T-helper 17 cell (primary cell): ENCODE data around the gene TNIP2. TPM values are rescaled to one million over a fixed set of nuclear protein-coding genes. Genes with fewer than 3 reads are reported as not detected.

Experiments used
- ATAC-seq: fragments of 150-1000 bp; cut with Tn5 transposase; 2 replicates; pipeline ENCODE4 v1.10.0; 2021; ENCODE audit warnings: mild to moderate bottlenecking, moderate library complexity
- DNase-seq, 3 donors: peaks; one replicate each; pipeline versions ENCODE4 v3.0.0 to v3.0.0-alpha.2; 2020 to 2021
- H3K9me3 ChIP-seq: one replicate; pipeline ENCODE4 v1.7.0; 2013; ENCODE audit warnings: low read length, mild to moderate bottlenecking; ENCODE audit not compliant: control insufficient read depth, poor library complexity, severe bottlenecking
- H3K27ac Mint-ChIP-seq: one replicate; pipeline ENCODE4 v1.8.0; 2022; ENCODE audit warnings: mild to moderate bottlenecking, moderate library complexity, mixed read lengths
- H3K27me3 Mint-ChIP-seq: one replicate; pipeline ENCODE4 v1.8.0; 2022; ENCODE audit warnings: mixed read lengths
- H3K36me3 Mint-ChIP-seq: one replicate; pipeline ENCODE4 v1.8.0; 2022; ENCODE audit warnings: low read depth, mixed read lengths
- H3K4me1 Mint-ChIP-seq: one replicate; pipeline ENCODE4 v1.8.0; 2022; ENCODE audit warnings: mild to moderate bottlenecking, mixed read lengths
- H3K4me3 Mint-ChIP-seq: one replicate; pipeline ENCODE4 v1.8.0; 2022; ENCODE audit warnings: mild to moderate bottlenecking, moderate library complexity, mixed read lengths
- total RNA-seq, 4 donors: library from RNA in 2 of 4; stranded (reverse) in 2 of 4; gene quantifications; one replicate each; pipeline ENCODE4 v1.2.3 and lab custom pipeline; 2022 to 2026

Gene TNIP2
- total RNA-seq, 2 donors from 2014 or later, result 66.0 to 72.5 TPM

DNA sequence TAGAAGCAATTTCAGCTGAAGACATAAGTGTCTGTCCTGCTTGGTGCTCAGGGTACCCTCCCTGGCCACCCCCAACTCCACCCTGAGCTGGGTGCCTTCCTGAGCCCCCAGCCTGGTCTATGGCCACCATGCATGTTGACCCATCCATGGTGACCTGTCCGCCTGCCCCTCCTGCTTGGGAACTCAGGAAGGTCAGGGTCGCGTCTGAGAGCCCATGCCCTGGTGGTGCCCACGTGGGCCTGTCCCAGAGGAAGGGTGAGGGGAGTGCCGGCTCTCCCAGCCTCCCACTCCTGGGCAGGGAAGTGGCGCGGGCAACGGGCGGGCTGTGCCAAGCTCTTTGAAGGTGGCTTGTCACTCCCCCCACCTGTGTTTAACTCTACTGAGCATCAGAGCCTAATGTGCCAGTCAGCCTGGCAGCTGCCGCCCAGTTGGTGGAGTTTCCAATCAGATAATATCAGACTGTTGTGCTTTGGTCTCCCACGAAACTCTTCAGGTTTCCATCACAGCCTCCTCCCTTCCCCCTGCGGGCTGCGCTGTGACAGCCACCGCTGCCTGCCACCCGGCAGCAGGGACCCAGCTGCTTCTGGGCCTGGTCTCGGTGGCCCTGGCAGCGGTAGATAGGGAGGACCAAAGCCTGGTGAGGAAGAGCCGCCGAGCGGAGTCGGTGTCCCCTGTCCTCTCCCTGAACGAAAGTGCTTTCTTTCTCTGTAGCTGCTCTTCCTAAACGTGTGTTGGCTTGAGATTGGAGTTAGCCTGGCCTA lies 41.6 kb upstream of the TNIP2 start:
- Mint-ChIP-seq H3K4me1 (peaks cover 50% of the 10 kb centered on the region), H3K4me3 (peak overlapping the region; percentile 91), H3K27ac (peak overlapping the region; percentile 92), H3K27me3 (no peaks in the 10 kb centered on the region), H3K36me3 (no peaks in the 10 kb centered on the region)
- ATAC-seq (peak; percentile 74), DNase-seq (peak; percentile 22 to 54 (median 50))
- H3K9me3 ChIP-seq, result no peaks in the 10 kb centered on the region

DNA sequence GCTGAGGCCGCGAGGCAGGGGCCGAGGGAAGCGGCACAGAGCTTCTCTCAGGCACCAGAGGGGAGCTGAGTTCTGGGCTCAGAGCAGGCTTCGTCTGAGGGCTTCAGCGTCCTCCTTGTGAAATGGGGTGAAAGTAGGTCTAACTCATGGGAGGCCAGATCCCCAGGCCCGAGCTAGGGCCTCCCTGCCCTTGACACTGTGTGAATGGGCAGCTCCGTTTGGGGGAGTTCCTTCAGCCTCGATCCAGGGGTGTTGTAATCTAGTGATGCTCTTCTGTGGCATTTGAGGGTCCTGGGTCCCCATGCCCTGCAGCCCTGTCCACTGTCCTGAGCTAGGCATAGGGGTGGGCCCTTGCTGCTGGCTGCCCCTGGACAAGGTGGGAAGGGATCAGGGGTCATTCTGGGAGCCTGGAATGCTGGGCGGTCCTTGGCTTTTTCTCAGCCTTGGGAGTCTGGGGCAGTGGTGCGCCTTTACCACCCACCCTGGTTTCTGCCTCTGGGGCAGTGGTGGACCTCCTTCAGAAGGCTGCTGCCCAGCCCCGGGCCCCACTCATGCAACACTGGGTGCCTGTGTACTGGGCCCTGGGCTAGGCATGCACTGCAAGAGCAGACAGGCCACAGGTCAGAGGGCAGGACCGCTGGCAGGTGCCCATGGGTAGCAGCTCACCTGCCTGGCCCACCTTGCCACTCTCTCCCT lies 40.9 kb upstream of the TNIP2 start:
- Mint-ChIP-seq H3K36me3 (no peaks in the 10 kb centered on the region), H3K27me3 (no peaks in the 10 kb centered on the region), H3K27ac (peak overlapping the region; percentile 92), H3K4me1 (peaks cover 53% of the 10 kb centered on the region), H3K4me3 (no peak overlapping the region)
- ATAC-seq (no peak), DNase-seq (peak in 1 of 3 donors; percentile 4)
- H3K9me3 ChIP-seq, result no peaks in the 10 kb centered on the region

GRCh38 chr4:2795893-2796848 lies 40.0 kb upstream of the TNIP2 start:
- peak overlapping the region; percentile 21 for H3K27ac Mint-ChIP-seq
- no peaks in the 10 kb centered on the region for H3K9me3 ChIP-seq
- H3K4me1 Mint-ChIP-seq, result peaks cover 52% of the 10 kb centered on the region
- peak in 2 of 3 donors; percentile 3 to 9 for DNase-seq
- H3K4me3 Mint-ChIP-seq, result no peak overlapping the region
- H3K36me3 Mint-ChIP-seq, result no peaks in the 10 kb centered on the region
- H3K27me3 Mint-ChIP-seq, result no peaks in the 10 kb centered on the region
- ATAC-seq, result no peak

DNA sequence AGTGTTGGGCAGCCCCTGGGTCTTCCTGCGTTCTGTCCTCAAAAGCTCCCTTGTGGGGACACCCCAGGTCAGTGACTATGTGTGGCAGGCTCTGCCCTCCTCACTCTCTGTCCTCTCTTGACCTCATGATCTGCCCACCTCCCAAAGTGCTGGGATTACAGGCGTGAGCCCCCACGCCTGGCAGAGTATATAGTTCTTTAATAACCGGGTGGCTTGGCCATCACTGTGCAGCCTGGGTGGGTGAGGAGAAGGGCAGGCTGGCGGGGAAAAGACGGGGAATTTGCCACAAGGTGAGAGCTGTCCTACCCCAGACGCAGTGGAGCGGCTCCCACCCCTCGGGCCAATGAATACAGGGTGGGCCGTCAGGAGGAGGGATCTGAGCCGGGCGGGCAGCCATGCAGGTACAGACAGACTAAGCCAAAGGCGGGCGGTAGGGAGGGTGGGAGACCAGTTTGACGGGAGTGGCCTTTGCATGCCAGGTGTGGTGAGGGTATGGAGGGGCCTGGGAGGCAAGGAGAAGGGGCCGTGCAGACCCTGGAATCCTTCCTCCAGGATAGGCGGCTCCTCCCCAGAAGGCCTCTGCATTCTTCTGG lies 39.3 kb upstream of the TNIP2 start:
- no peak for ATAC-seq
- Mint-ChIP-seq H3K4me1 (peaks cover 50% of the 10 kb centered on the region), H3K27ac (no peak overlapping the region), H3K4me3 (peak overlapping the region; percentile 87), H3K36me3 (no peaks in the 10 kb centered on the region), H3K27me3 (no peaks in the 10 kb centered on the region)
- DNase-seq, result no peak
- no peaks in the 10 kb centered on the region for H3K9me3 ChIP-seq

DNA sequence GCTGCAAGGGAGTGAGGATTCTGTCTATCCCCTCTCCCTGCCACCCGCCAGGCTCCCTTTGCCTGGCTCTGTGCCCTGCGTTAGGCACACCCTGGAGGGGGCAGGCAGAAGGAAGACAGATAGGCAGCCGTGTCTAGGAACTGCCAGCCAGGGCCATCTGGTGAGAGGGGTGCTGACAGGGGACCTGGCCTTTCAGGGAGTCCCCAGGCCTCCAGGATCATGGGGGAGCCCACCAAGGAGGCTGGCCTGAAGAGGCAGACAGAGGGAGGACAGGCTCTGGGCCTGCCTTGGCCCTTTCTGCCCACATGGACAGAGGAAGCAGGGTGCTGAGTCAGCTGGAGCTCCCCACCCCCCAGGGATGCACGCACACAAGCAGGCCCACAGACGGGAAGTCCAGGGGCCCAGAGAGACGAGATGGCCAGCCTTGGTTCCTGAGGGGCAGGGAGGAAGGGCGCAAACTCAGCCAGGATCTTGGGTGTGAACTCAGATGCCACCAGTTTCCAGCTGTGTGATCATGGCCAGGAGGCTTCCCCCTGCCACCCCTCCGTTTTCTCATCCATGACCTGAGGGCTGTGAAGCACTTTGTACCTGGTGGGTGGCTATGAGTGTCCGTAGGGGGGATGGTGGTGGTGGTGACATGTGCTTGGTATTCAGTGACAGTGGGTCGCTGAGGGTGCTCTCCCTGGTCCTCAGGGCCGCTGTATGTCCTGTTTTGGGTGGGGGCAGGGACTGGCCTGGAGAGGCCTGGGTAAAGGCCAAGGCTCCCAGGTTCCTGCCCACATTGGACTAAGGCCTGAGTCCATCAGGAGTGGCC lies 38.6 kb upstream of the TNIP2 start:
- no peak overlapping the region for H3K27ac Mint-ChIP-seq
- H3K27me3 Mint-ChIP-seq, result no peaks in the 10 kb centered on the region
- H3K4me3 Mint-ChIP-seq, result peak overlapping the region; percentile 87
- H3K36me3 Mint-ChIP-seq, result no peaks in the 10 kb centered on the region
- H3K9me3 ChIP-seq, result no peaks in the 10 kb centered on the region
- H3K4me1 Mint-ChIP-seq, result peaks cover 48% of the 10 kb centered on the region
- DNase-seq (no peak), ATAC-seq (no peak)

GRCh38 chr4:2793586-2794485 lies 37.7 kb upstream of the TNIP2 start:
- Mint-ChIP-seq H3K4me1 (peaks cover 49% of the 10 kb centered on the region), H3K27ac (no peak overlapping the region), H3K4me3 (peak overlapping the region; percentile 87), H3K36me3 (no peaks in the 10 kb centered on the region), H3K27me3 (no peaks in the 10 kb centered on the region)
- DNase-seq (no peak), ATAC-seq (no peak)
- no peaks in the 10 kb centered on the region for H3K9me3 ChIP-seq

DNA sequence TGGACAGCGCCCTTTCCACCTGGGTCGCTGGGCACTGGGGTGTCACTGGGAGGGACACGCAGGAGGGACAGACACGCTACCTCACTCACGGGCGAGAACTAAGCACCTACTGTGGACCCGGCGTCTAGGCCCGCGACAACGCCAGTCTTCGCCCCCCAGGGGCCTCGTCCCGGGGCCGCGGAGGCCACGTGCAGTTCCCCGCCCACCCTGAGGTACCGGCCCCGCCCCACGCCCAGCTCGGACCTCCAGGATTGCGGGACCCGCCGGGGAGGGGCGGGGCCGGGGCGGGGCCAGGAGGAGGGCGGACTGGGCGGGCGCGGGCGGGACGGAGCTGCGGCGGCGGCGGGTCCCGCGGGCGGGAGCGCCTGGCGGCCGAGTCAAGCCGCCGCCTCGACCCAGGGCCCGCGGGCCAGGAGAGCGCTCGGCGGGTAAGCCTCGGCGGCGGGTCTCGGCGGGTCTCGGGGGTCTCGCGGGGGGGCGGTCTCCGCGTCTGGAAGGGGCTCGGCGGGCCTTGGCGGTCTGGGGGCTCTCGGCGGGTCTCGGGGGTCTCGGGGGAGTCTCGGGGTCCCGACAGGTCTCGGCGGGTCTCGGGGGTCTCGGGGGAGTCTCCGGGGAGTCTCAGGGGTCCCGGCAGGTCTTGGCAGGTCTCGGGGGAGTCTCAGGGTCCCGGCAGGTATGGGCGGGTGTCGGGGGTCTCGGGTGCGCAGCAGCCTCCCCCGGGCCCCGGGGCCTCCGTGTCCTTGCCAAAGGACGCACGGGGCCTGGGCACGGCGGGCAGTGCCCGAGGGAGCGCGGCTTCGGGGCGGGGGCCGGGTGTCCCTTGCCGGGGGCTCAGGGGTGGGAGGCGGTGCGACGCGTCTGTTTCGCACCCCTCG lies 36.8 kb upstream of the TNIP2 start, which contains the start of gene SH3BP2:
TSS of gene SH3BP2 (plus strand) at position 375 of the 875 bp plus-strand sequence. CDS start 27,533 bp downstream, outside the sequence.
- Mint-ChIP-seq H3K36me3 (no peaks in the 10 kb centered on the region), H3K27me3 (no peaks in the 10 kb centered on the region), H3K4me1 (peaks cover 42% of the 10 kb centered on the region), H3K4me3 (peak within 1 kb of the TSS; percentile 87), H3K27ac (peak within 1 kb of the TSS; percentile 78)
- no peaks in the 10 kb centered on the region for H3K9me3 ChIP-seq
- DNase-seq (peak in 2 of 3 donors; percentile 66 to 68), ATAC-seq (peak; percentile 67)

DNA sequence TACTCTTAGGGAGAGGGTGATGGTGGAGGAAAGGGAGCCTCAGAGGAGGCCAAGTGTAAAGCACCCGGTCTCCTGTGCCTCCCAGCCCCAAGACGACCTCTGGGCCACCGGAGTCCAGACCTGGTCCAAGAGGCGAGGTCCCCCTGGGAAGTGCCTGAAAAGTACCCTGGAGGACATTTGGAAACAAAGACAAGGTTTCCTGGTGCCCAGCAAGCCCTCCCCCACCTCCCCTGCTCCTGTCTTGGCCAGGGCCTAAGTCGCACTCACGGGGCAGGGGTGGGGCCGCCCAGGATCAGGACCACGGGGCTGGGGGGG lies 36.2 kb upstream of the TNIP2 start:
- Mint-ChIP-seq H3K36me3 (no peaks in the 10 kb centered on the region), H3K4me3 (peak overlapping the region; percentile 9), H3K27me3 (no peaks in the 10 kb centered on the region), H3K27ac (no peak overlapping the region), H3K4me1 (peaks cover 43% of the 10 kb centered on the region)
- DNase-seq, result no peak
- no peaks in the 10 kb centered on the region for H3K9me3 ChIP-seq
- ATAC-seq, result peak; percentile 3

DNA sequence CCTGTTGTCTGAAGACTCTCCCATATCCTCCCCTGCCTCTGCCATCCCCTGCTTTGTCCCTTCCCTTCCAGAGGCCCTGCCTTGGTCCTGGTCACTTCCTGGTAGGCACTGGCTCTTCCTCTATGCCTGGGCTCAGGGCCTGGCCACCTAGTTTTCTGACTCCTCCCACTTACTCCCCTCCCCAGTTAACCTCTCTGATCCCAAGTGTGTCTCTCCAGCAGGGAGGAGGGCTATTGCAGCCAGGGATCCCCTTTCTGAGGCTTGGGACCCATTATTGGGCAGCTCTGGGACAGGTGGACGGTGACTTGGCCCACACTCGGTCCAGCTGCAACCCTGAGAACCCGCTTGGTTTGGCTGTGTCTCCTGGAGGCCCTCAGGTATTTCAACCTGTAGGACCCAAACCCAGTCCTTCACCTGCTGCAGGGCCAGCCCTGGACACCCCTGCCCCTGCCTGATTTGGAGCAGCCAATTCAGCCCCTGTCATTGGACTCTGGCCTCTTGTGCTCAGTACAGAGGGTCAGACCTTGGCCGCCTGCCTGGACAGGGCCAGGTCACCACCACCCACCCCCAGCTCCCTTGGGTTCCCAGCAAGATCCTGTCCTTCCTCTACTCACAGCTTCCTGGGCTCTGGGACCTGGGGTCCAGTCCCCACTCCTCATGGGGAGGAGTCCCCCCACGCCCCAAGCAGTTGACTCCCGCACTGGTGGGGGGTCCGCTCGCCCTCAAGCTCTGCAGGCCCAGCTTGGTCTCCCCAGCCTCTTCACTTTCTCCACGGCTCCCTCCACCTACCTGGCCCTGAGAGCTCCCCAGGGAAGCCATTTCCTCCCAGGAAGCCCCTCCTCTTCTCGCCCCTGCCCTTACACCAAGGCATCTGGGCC lies 35.6 kb upstream of the TNIP2 start:
- DNase-seq (no peak), ATAC-seq (no peak)
- H3K27me3 Mint-ChIP-seq, result no peaks in the 10 kb centered on the region
- peaks cover 46% of the 10 kb centered on the region for H3K4me1 Mint-ChIP-seq
- peak overlapping the region; percentile 78 for H3K27ac Mint-ChIP-seq
- peak overlapping the region; percentile 53 for H3K4me3 Mint-ChIP-seq
- H3K36me3 Mint-ChIP-seq, result no peaks in the 10 kb centered on the region
- no peaks in the 10 kb centered on the region for H3K9me3 ChIP-seq
